OCI-LY7 (cell line): ENCODE results near the gene LPAR4.

ENCODE experiments used
- CTCF ChIP-seq: fragments of 200-600 bp; sonication (generic); conservative IDR thresholded peaks from 2 replicates; pipeline ENCODE4 v1.5.1; 2014; ENCODE audit warnings: mild to moderate bottlenecking, antibody characterized with exemption, low read length, moderate library complexity, mixed read lengths
- EZH2phosphoT487 ChIP-seq: fragments of 200-600 bp; sonication (generic); IDR thresholded peaks from 2 replicates; pipeline ENCODE4 v1.6.1; 2018; ENCODE audit warnings: low read depth, borderline replicate concordance, mild to moderate bottlenecking, mixed run types, antibody characterized with exemption, low read length, moderate library complexity, mixed read lengths

- no peak for TF ChIP-seq CTCF
- TF ChIP-seq EZH2phosphoT487, result no peak
These were observed 11.6 kb downstream of the LPAR4 start for GRCh38 chrX:78759081-78759480.
